ENCODE measurements around the gene RALGAPA2. TPM values are rescaled to one million over a fixed set of nuclear protein-coding genes. Genes with fewer than 3 reads are reported as not detected.

RALGAPA2 gene
- total and polyA plus RNA-seq, 2 experiments from 2014 or later = 1.3 to 2.6 TPM

DNA sequence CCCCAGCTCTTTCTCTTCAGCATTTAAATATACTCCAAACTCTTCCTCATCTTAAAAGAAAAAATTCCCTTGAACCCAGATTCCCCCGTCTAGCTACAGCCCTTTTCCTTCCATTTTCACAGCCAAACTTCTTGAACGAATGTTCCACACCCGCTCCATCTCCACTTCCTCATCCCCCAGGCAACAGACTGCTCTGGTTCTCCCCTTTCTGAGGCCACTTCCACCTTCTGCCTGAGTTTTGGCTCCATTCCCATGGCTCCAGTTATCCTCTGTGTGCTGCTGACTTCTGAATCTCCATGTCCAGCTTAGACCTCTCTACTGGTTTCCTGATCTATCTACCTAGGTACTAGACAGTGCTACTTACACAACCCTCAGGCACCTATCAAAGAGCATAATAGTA is 106.4 kb downstream of the RALGAPA2 start:
- no peak overlapping the region for H3K9ac ChIP-seq
- TF ChIP-seq EZH2phosphoT487 (IDR thresholded peaks at IDR 0.05; ENCODE audit: insufficient read depth, low read depth) (no peak), EZH2 (IDR thresholded peaks at IDR 0.05; ENCODE audit: insufficient read depth, poor library complexity, severe bottlenecking) (no peak)
- no peaks in the 10 kb centered on the region for H3K36me3 ChIP-seq (ENCODE audit: low read depth)
- no peak overlapping the region for H3K27ac ChIP-seq
- H3K9me3 ChIP-seq (ENCODE audit: low read depth) = no peaks in the 10 kb centered on the region
- no peak overlapping the region for H3K4me2 ChIP-seq (ENCODE audit: unreplicated experiment)
- H3K79me2 ChIP-seq (ENCODE audit: insufficient read depth) = no peaks in the 10 kb centered on the region
- in situ Hi-C loops (cut with MboI) = no loop called here
- H2AFZ ChIP-seq = no peak overlapping the region
- no peaks in the 10 kb centered on the region for H3K4me1 ChIP-seq (ENCODE audit: insufficient read depth)
- no peak for DNase-seq
- no peaks in the 10 kb centered on the region for H4K20me1 ChIP-seq (ENCODE audit: insufficient read depth)
- no peaks in the 10 kb centered on the region for H3K27me3 ChIP-seq (replicated peaks; ENCODE audit: insufficient read depth)
- H3K4me3 ChIP-seq = no peak overlapping the region
- no peaks in the 10 kb centered on the region for H3F3A ChIP-seq (ENCODE audit: insufficient read depth)
- 90 to 96% methylated on average over 3 of the region's 3 CpGs for WGBS, 2 experiments (ENCODE audit: low coverage in 1 of 2, low lambda C conversion rate in 2 of 2, missing lambda C conversion rate in 2 of 2)
- H3K9me2 ChIP-seq (ENCODE audit: insufficient read depth) = no peaks in the 10 kb centered on the region

DNA sequence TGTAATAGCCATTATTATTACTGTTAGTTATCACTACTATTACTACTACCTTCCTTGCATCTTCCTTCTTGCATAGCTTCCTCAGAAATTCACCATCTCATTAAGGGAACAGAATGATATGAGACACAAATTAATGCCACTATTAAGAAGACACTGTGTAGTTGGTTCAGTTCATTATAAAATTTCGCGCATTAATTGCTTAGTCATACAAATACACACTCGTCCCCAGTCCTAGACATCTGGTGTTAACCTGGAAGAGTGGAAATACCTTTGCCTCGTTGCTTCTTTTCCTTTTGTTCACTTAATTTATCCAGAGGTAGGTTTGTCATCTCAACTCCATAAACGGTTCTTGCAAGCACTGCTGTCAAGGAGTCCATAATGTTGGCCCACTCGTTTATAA is 107.5 kb downstream of the RALGAPA2 start:
- in situ Hi-C loops (cut with MboI) = no loop called here
- no peaks in the 10 kb centered on the region for H3K27me3 ChIP-seq (replicated peaks; ENCODE audit: insufficient read depth)
- H2AFZ ChIP-seq = no peak overlapping the region
- DNase-seq = no peak
- no peaks in the 10 kb centered on the region for H4K20me1 ChIP-seq (ENCODE audit: insufficient read depth)
- H3K9ac ChIP-seq = no peak overlapping the region
- no peaks in the 10 kb centered on the region for H3K36me3 ChIP-seq (ENCODE audit: low read depth)
- no peak overlapping the region for H3K4me3 ChIP-seq
- no peaks in the 10 kb centered on the region for H3K79me2 ChIP-seq (ENCODE audit: insufficient read depth)
- no peaks in the 10 kb centered on the region for H3F3A ChIP-seq (ENCODE audit: insufficient read depth)
- 92 to 93% methylated on average over 6 of the region's 6 CpGs for WGBS, 2 experiments (ENCODE audit: low coverage in 1 of 2, low lambda C conversion rate in 2 of 2, missing lambda C conversion rate in 2 of 2)
- H3K27ac ChIP-seq = no peak overlapping the region
- no peak overlapping the region for H3K4me2 ChIP-seq (ENCODE audit: unreplicated experiment)
- H3K9me2 ChIP-seq (ENCODE audit: insufficient read depth) = no peaks in the 10 kb centered on the region
- no peaks in the 10 kb centered on the region for H3K9me3 ChIP-seq (ENCODE audit: low read depth)
- TF ChIP-seq EZH2 (IDR thresholded peaks at IDR 0.05; ENCODE audit: insufficient read depth, poor library complexity, severe bottlenecking) (no peak), EZH2phosphoT487 (IDR thresholded peaks at IDR 0.05; ENCODE audit: insufficient read depth, low read depth) (no peak)
- H3K4me1 ChIP-seq (ENCODE audit: insufficient read depth) = no peaks in the 10 kb centered on the region

DNA sequence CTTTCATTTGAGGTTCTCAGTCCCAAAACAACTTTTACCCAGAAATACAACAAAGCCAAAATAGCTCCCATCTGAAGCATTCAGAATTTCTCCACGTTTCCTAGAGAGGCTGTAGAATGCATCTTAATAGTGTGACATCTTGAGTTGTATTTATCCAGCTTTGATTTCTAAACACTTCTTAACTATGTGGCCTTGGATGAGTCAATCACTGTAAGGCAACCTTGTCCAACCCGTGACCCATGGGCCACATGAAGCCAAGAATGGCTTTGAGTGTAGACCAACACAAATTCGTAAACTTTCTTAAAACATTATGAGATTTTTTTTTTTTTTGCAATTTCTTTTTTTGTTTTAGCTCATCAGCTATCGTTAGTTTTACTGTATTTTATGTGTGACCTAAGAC is 108.1 kb downstream of the RALGAPA2 start:
- no peak overlapping the region for H3K4me2 ChIP-seq (ENCODE audit: unreplicated experiment)
- H3K9me2 ChIP-seq (ENCODE audit: insufficient read depth) = no peaks in the 10 kb centered on the region
- WGBS, 2 experiments (ENCODE audit: low coverage in 1 of 2, low lambda C conversion rate in 2 of 2, missing lambda C conversion rate in 2 of 2) = 88 to 97% methylated on average over 4 of the region's 4 CpGs
- no peaks in the 10 kb centered on the region for H3K27me3 ChIP-seq (replicated peaks; ENCODE audit: insufficient read depth)
- H3K79me2 ChIP-seq (ENCODE audit: insufficient read depth) = no peaks in the 10 kb centered on the region
- H3K36me3 ChIP-seq (ENCODE audit: low read depth) = no peaks in the 10 kb centered on the region
- TF ChIP-seq EZH2 (IDR thresholded peaks at IDR 0.05; ENCODE audit: insufficient read depth, poor library complexity, severe bottlenecking) (no peak), EZH2phosphoT487 (IDR thresholded peaks at IDR 0.05; ENCODE audit: insufficient read depth, low read depth) (no peak)
- no peaks in the 10 kb centered on the region for H3F3A ChIP-seq (ENCODE audit: insufficient read depth)
- in situ Hi-C loops (cut with MboI) = no loop called here
- H3K4me3 ChIP-seq = no peak overlapping the region
- H3K9me3 ChIP-seq (ENCODE audit: low read depth) = no peaks in the 10 kb centered on the region
- H2AFZ ChIP-seq = no peak overlapping the region
- H4K20me1 ChIP-seq (ENCODE audit: insufficient read depth) = no peaks in the 10 kb centered on the region
- no peak for DNase-seq
- no peak overlapping the region for H3K9ac ChIP-seq
- H3K4me1 ChIP-seq (ENCODE audit: insufficient read depth) = no peaks in the 10 kb centered on the region
- H3K27ac ChIP-seq = no peak overlapping the region

DNA sequence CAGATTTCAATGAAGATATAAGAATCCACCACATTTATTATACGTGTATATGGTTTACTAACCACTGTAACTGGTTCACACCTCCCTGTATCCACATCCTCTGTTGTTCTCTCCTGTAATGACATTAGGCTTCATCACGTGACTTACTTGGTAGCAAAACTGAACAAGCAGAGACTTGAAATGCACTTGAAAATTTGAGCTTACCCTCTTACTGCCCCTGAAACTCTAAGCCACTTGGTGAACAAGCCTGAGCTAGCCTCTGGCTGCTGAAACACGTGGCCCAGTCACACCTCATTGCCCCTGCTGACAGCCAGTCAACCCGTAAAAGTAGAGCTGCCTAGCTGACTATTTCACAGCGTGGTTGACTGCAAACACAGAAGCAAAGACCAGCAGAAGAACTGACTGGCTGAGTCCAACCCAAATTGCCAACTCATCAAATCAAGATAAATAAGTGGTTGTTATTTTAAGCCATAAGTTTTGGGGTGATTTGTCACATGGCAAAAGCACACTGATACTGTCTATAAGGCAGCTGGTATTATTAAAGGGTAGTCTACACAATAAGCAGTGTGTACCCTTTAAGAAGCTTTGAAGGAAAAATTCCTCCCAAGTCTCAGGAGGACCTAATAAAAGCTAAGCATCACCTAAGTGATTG is 109.0 kb downstream of the RALGAPA2 start:
- no peaks in the 10 kb centered on the region for H3K9me3 ChIP-seq (ENCODE audit: low read depth)
- no peaks in the 10 kb centered on the region for H3K27me3 ChIP-seq (replicated peaks; ENCODE audit: insufficient read depth)
- WGBS, 2 experiments (ENCODE audit: low coverage in 1 of 2, low lambda C conversion rate in 2 of 2, missing lambda C conversion rate in 2 of 2) = 81 to 87% methylated on average over 5 of the region's 5 CpGs

More for the DNA sequence above, 109.0 kb downstream of the RALGAPA2 start:
- no peak for DNase-seq
- Histone ChIP-seq H3K4me3 (no peak overlapping the region), H3K9ac (no peak overlapping the region), H3K27ac (no peak overlapping the region), H3F3A (ENCODE audit: insufficient read depth) (no peaks in the 10 kb centered on the region), H3K36me3 (ENCODE audit: low read depth) (no peaks in the 10 kb centered on the region), H4K20me1 (ENCODE audit: insufficient read depth) (no peaks in the 10 kb centered on the region), H3K4me1 (ENCODE audit: insufficient read depth) (no peaks in the 10 kb centered on the region), H3K4me2 (ENCODE audit: unreplicated experiment) (no peak overlapping the region), H3K79me2 (ENCODE audit: insufficient read depth) (no peaks in the 10 kb centered on the region), H2AFZ (no peak overlapping the region), H3K9me2 (ENCODE audit: insufficient read depth) (no peaks in the 10 kb centered on the region)
- in situ Hi-C loops (cut with MboI) = no loop called here
- TF ChIP-seq EZH2phosphoT487 (IDR thresholded peaks at IDR 0.05; ENCODE audit: insufficient read depth, low read depth) (no peak), EZH2 (IDR thresholded peaks at IDR 0.05; ENCODE audit: insufficient read depth, poor library complexity, severe bottlenecking) (no peak)

Measured in GM23248 (cell line).